A549 treated with CORT108297 at 1 μM for 4 hours (cell line): ENCODE results near the gene EGFLAM. TPM values are rescaled to one million over a fixed set of nuclear protein-coding genes. Genes with fewer than 3 reads are reported as not detected.

Experiments used
- total RNA-seq: library from RNA; stranded (reverse); fragments of 200-300 nt; extraction: Qiagen RNA extraction; gene quantifications from 5 replicates; pipeline ENCODE4 v1.2.3, GENCODE V29; 2022

EGFLAM gene
- 0.06 TPM in 1 of 5 replicates, not detected in the others for total RNA-seq

DNA sequence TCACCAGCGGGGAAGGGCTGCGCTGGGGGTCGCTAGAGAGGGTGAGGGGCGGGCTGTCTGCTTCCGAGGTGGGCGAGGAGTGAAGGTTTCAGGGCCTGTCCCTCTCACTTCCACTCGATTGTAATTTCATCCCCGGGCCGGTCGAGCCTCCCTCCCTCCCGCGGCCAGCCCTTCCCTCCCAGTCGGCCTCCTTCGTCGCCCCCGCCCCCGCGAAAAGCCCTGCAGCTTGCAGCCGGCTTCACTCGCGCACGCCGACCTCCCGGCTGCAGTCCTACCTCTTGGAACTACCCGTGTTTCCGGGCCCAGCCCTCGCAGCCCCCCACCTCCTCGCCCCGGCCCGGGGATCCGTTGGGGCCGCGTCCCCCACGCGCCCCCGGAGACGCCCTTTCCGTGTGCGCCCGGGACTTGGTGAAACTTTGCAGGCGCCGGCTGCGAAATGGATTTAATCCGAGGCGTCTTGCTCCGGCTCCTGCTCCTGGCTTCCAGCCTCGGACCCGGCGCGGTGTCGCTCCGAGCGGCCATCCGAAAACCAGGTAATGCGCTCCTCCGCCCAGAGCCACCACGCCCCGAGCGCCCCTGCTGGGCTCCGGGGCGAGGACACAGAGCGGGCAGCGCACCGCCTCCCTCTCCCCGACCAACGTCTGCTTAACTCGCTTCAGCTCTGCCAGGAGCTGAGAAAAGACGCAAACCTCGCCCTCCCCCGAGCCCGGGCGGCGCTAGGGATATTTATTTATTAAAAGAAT, at the start of gene EGFLAM:
EGFLAM (plus strand) TSS at position 241 of the 743 bp plus-strand sequence; CDS start at position 437, 196 bp downstream.

